Liver (tissue), 9 donors: ENCODE data around the gene TRIM15. TPM values are rescaled to one million over a fixed set of nuclear protein-coding genes. Genes with fewer than 3 reads are reported as not detected.

ENCODE experiments used
- DNase-seq: peaks from one replicate; pipeline ENCODE4 v3.0.0-alpha.2; 2017; ENCODE audit warnings: low spot score
- H3K27ac ChIP-seq, 2 donors: one replicate each; pipeline ENCODE4 v1.7.0; 2013; ENCODE audit warnings: inconsistent platforms in 2 of 2, low read length in 2 of 2, control low read depth in 1 of 2, low read depth in 1 of 2, mild to moderate bottlenecking in 1 of 2
- H3K27me3 ChIP-seq, 4 donors: one replicate each; pipeline versions ENCODE4 v1.6.1 to v1.7.0; 2013; ENCODE audit warnings: low read length in 3 of 4, inconsistent platforms in 1 of 4, mild to moderate bottlenecking in 1 of 4, moderate library complexity in 1 of 4; ENCODE audit not compliant: control insufficient read depth in 4 of 4, insufficient read depth in 4 of 4
- H3K36me3 ChIP-seq, 4 donors: one replicate each; pipeline versions ENCODE4 v1.6.1 to v1.7.0; 2013; ENCODE audit warnings: low read length in 3 of 4, mild to moderate bottlenecking in 3 of 4, low read depth in 1 of 4, moderate library complexity in 1 of 4; ENCODE audit not compliant: control insufficient read depth in 4 of 4, insufficient read depth in 3 of 4
- H3K4me1 ChIP-seq, 4 donors: one replicate each; pipeline versions ENCODE4 v1.6.1 to v1.7.0; 2013; ENCODE audit warnings: low read length in 3 of 4, mild to moderate bottlenecking in 3 of 4, moderate library complexity in 1 of 4; ENCODE audit not compliant: control insufficient read depth in 4 of 4, insufficient read depth in 4 of 4
- H3K4me3 ChIP-seq, 3 donors: one replicate each; pipeline versions ENCODE4 v1.6.1 to v1.7.0; 2013; ENCODE audit warnings: low read length in 3 of 3, control low read depth in 1 of 3, low read depth in 1 of 3, mild to moderate bottlenecking in 1 of 3
- H3K9ac ChIP-seq, 2 donors: one replicate each; pipeline ENCODE4 v1.7.0; 2013; ENCODE audit warnings: low read length in 2 of 2, mild to moderate bottlenecking in 2 of 2, moderate library complexity in 2 of 2, control low read depth in 1 of 2, low read depth in 1 of 2
- H3K9me3 ChIP-seq, 4 donors: one replicate each; pipeline versions ENCODE4 v1.6.1 to v1.7.0; 2013; ENCODE audit warnings: low read length in 3 of 4; ENCODE audit not compliant: control insufficient read depth in 4 of 4
- ATF3 ChIP-seq: IDR thresholded peaks from 2 replicates; pipeline ENCODE4 v1.6.1; 2016; ENCODE audit warnings: antibody characterized with exemption
- CTCF ChIP-seq: fragments of 150-350 bp; IDR thresholded peaks from 2 replicates; pipeline ENCODE4 v1.5.1; 2017; ENCODE audit warnings: improper control_type of control experiment, low read depth, low read length; ENCODE audit not compliant: missing input control
- EGR1 ChIP-seq, 2 donors: IDR thresholded peaks; 2 replicates each; pipeline ENCODE4 v1.6.1; 2016 to 2018; ENCODE audit warnings: antibody characterized with exemption in 2 of 2, low read depth in 2 of 2
- FOXA1 ChIP-seq: IDR thresholded peaks from 2 replicates; pipeline ENCODE4 v1.6.1; 2016; ENCODE audit warnings: antibody characterized with exemption
- FOXA2 ChIP-seq: IDR thresholded peaks from 2 replicates; pipeline ENCODE4 v1.6.1; 2016; ENCODE audit warnings: antibody characterized with exemption
- GABPA ChIP-seq, 2 donors: IDR thresholded peaks in 1 of 2; conservative IDR thresholded peaks in 1 of 2; 2 replicates each; pipeline ENCODE4 v1.6.1; 2016; ENCODE audit warnings: antibody characterized with exemption in 2 of 2, mild to moderate bottlenecking in 1 of 2, moderate library complexity in 1 of 2
- HNF4A ChIP-seq, 2 donors: conservative IDR thresholded peaks; 2 replicates each; pipeline ENCODE4 v1.6.1; 2016; ENCODE audit warnings: antibody characterized with exemption in 2 of 2, mild to moderate bottlenecking in 2 of 2
- HNF4G ChIP-seq: IDR thresholded peaks from 2 replicates; pipeline ENCODE4 v1.6.1; 2016; ENCODE audit warnings: antibody characterized with exemption
- JUND ChIP-seq, 2 donors: IDR thresholded peaks; 2 replicates each; pipeline ENCODE4 v1.6.1; 2016; ENCODE audit warnings: antibody characterized with exemption in 2 of 2
- MAX ChIP-seq: IDR thresholded peaks from 2 replicates; pipeline ENCODE4 v1.6.1; 2016; ENCODE audit warnings: antibody characterized with exemption
- NR2F2 ChIP-seq: IDR thresholded peaks from 2 replicates; pipeline ENCODE4 v1.6.1; 2016; ENCODE audit warnings: antibody characterized with exemption
- RAD21 ChIP-seq, 2 donors: IDR thresholded peaks; 2 replicates each; pipeline ENCODE4 v1.6.1; 2016; ENCODE audit warnings: antibody characterized with exemption in 2 of 2, mild to moderate bottlenecking in 2 of 2
- REST ChIP-seq: IDR thresholded peaks from 2 replicates; pipeline ENCODE4 v1.6.1; 2016; ENCODE audit warnings: antibody characterized with exemption, mild to moderate bottlenecking
- RXRA ChIP-seq, 2 donors: IDR thresholded peaks; 2 replicates each; pipeline ENCODE4 v1.6.1; 2017 to 2018; ENCODE audit warnings: antibody characterized with exemption in 2 of 2, mild to moderate bottlenecking in 1 of 2
- SP1 ChIP-seq: IDR thresholded peaks from 2 replicates; pipeline ENCODE4 v1.6.1; 2018; ENCODE audit warnings: antibody characterized with exemption, mild to moderate bottlenecking
- TAF1 ChIP-seq: conservative IDR thresholded peaks from 2 replicates; pipeline ENCODE4 v1.6.1; 2016; ENCODE audit warnings: antibody characterized with exemption, mild to moderate bottlenecking
- YY1 ChIP-seq: IDR thresholded peaks from 2 replicates; pipeline ENCODE4 v1.6.1; 2016; ENCODE audit warnings: antibody characterized with exemption, mild to moderate bottlenecking
- ZBTB33 ChIP-seq: IDR thresholded peaks from 2 replicates; pipeline ENCODE4 v1.6.1; 2016; ENCODE audit warnings: antibody characterized with exemption
- WGBS: extraction: QIAGEN DNeasy Blood & Tissue Kit; methylation state at CpG from one replicate; pipeline ENCODE4 v1.1.7; 2013; 5-methylcytosine and 5-hydroxymethylcytosine counted together
- polyA plus RNA-seq, 2 donors: library from polyadenylated mRNA; stranded (reverse) in 1 of 2; unstranded in 1 of 2; fragments of 200-250 nt in 1 of 2; fragments of >200 nt in 1 of 2; fragmentation: Nextera tagmentation in 1 of 2; extraction: Ambion mirVana in 1 of 2; gene quantifications; one replicate each; pipeline versions ENCODE4 v1.2.1 to v1.2.3, GENCODE V29; 2013 to 2015
- total RNA-seq, 2 donors: library from RNA; depleted of rRNA; stranded (reverse); fragments of >200 nt; gene quantifications; one replicate each; pipeline ENCODE4 v1.2.3, GENCODE V29; 2014
- donor health status: healthy.
- donor health status: healthy.
- donor health status: healthy.
- donor health status: healthy.
- donor health status: healthy.

TRIM15 gene
- total and polyA plus RNA-seq, 4 donors = 1.6 to 2.8 (median 1.9) TPM

- 65% methylated on average over 12 of the region's 12 CpGs for WGBS
- H3K9ac ChIP-seq = no peak overlapping the region
- H3K4me3 ChIP-seq = peak overlapping the region in 1 of 3 donors; percentile 38
- peak overlapping the region; percentile 74 to 86 for H3K27ac ChIP-seq
- DNase-seq = no peak
- peaks cover 0 to 5% (median 4%) of the 10 kb centered on the region in 4 donors for H3K36me3 ChIP-seq
- no peaks in the 10 kb centered on the region for H3K27me3 ChIP-seq
- no peaks in the 10 kb centered on the region for H3K9me3 ChIP-seq
- TF ChIP-seq REST (no peak), YY1 (no peak), ATF3 (no peak), JUND (IDR thresholded peaks at IDR 0.05) (no peak), RXRA (IDR thresholded peaks at IDR 0.05) (no peak), ZBTB33 (no peak), HNF4A (conservative IDR thresholded peaks at IDR 0.05) (no peak), SP1 (no peak), EGR1 (IDR thresholded peaks at IDR 0.05; ENCODE audit: low read depth in 2 of 2) (no peak)
- H3K4me1 ChIP-seq = peaks cover 0 to 16% (median 5%) of the 10 kb centered on the region in 4 donors
Observed at GRCh38 chr6:30162265-30163089, 869 bp upstream of the TRIM15 start.

GRCh38 chr6:30163918-30164654 lies 740 bp downstream of the TRIM15 start:
- Histone ChIP-seq H3K27me3 (no peaks in the 10 kb centered on the region), H3K27ac (peak overlapping the region; percentile 74 to 86), H3K36me3 (peaks cover 0 to 16% (median 7%) of the 10 kb centered on the region in 4 donors), H3K4me3 (peak overlapping the region; percentile 21 to 61 (median 38)), H3K9me3 (no peaks in the 10 kb centered on the region), H3K4me1 (peaks cover 0 to 16% (median 5%) of the 10 kb centered on the region in 4 donors), H3K9ac (peak overlapping the region in 1 of 2 donors; percentile 76)
- DNase-seq = no peak
- WGBS = 74% methylated on average over 16 of the region's 16 CpGs
- TF ChIP-seq GABPA (IDR thresholded peaks at IDR 0.05 in 1 of 2, conservative IDR thresholded peaks at IDR 0.05 in 1 of 2) (no peak), HNF4G (no peak), TAF1 (no peak), RAD21 (IDR thresholded peaks at IDR 0.05) (no peak), SP1 (no peak), RXRA (IDR thresholded peaks at IDR 0.05) (no peak), CTCF (no peak), HNF4A (conservative IDR thresholded peaks at IDR 0.05) (no peak), MAX (no peak), FOXA1 (no peak), FOXA2 (no peak), ZBTB33 (no peak), NR2F2 (no peak)
